ENCODE measurements around the gene THSD4. TPM values are rescaled to one million over a fixed set of nuclear protein-coding genes. Genes with fewer than 3 reads are reported as not detected.

THSD4 gene
- total and polyA plus RNA-seq, 2 of the 4 experiments (the other 2 are of a cell fraction): 25.5 to 31.1 TPM

- Histone ChIP-seq H4K5ac (ENCODE audit: low read depth, low read length) (no peak overlapping the region), H3K27me3 (ENCODE audit: control insufficient read depth, insufficient read depth, low read length) (no peaks in the 10 kb centered on the region), H3K4ac (ENCODE audit: low read depth, low read length) (no peak overlapping the region), H2AK5ac (ENCODE audit: low read depth, low read length) (no peak overlapping the region), H3K18ac (ENCODE audit: low read depth, low read length) (no peak overlapping the region), H3K4me3 (ENCODE audit: insufficient read depth, low read depth, low read length) (no peak overlapping the region), H4K20me1 (ENCODE audit: insufficient read depth, low read length) (peaks cover 8% of the 10 kb centered on the region; the same call in 1 of the 2 replicates), H3K9ac (ENCODE audit: low read depth, low read length) (no peak overlapping the region), H2BK20ac (ENCODE audit: low read depth, low read length) (no peak overlapping the region), H3K27ac (ENCODE audit: insufficient read depth, low read length) (no peak overlapping the region), H3K79me1 (ENCODE audit: low read depth in 1 of 2, low read length in 2 of 2) (no peaks in the 10 kb centered on the region; a peak in 2 of 4 replicates), H3K4me1 (ENCODE audit: control insufficient read depth, insufficient read depth, low read length) (peaks cover 9% of the 10 kb centered on the region), H2BK5ac (ENCODE audit: low read depth, low read length, poor library complexity, severe bottlenecking) (no peak overlapping the region), H2BK120ac (ENCODE audit: low read depth, low read length) (no peak overlapping the region), H3K4me2 (ENCODE audit: low read depth, low read length) (no peak overlapping the region), H3K56ac (ENCODE audit: extremely low read depth, insufficient read depth, low read length) (no peak overlapping the region), H3K9me3 (ENCODE audit: control insufficient read depth, insufficient read depth, low read length) (no peaks in the 10 kb centered on the region), H2AK9ac (replicated peaks; ENCODE audit: low read depth, low read length, poor library complexity) (no peak overlapping the region), H3K23ac (ENCODE audit: low read depth, low read length) (no peak overlapping the region), H4K91ac (ENCODE audit: insufficient read depth, low read depth, low read length) (no peak overlapping the region), H3K9me1 (ENCODE audit: insufficient read depth, low read length) (peaks cover 8% of the 10 kb centered on the region), H2AFZ (replicated peaks; ENCODE audit: low read length, poor library complexity) (no peak overlapping the region), H3K36me3 (ENCODE audit: control insufficient read depth, insufficient read depth, low read length) (peaks cover 24% of the 10 kb centered on the region; the same call in 1 of the 2 replicates), H4K8ac (ENCODE audit: low read depth in 2 of 2, low read length in 2 of 2) (no peak overlapping the region), H3K14ac (replicated peaks; ENCODE audit: low read depth, low read length) (no peak overlapping the region), H2BK15ac (ENCODE audit: low read depth, low read length) (no peak overlapping the region)
- ATAC-seq (ENCODE audit: low read depth) (no peak), DNase-seq (no peak)
- 90% methylated on average over 2 of the region's 5 CpGs; no CpG with 5 or more reads in 1 of the 2 experiments for WGBS, 2 experiments (ENCODE audit: extremely low coverage in 2 of 2, insufficient read length in 1 of 2)
- intact Hi-C loops (cut with micrococcal nuclease): no loop called here
- TF ChIP-seq ELK1 (IDR thresholded peaks at IDR 0.05; ENCODE audit: borderline replicate concordance, low read depth, low read length): no peak
- TF ChIP-seq NFE2L2 (IDR thresholded peaks at IDR 0.05; ENCODE audit: low read depth, low read length): no peak
- TF ChIP-seq POLR2A (IDR thresholded peaks at IDR 0.05; ENCODE audit: low read depth, low read length): no peak
- TF ChIP-seq CTCF (conservative IDR thresholded peaks at IDR 0.05; ENCODE audit: low read depth, low read length): no peak
- ChIA-PET POLR2A (ENCODE audit: unreplicated experiment) (no interaction called here), CTCF (interaction anchor here (0.5 to 1.6 kb wide), 3 partner anchors 10 to 471 kb away, joined by 3 to 6 read pairs (median 3); no protein-coding TSS in a partner anchor)
- in situ Hi-C loops (cut with MboI; ENCODE audit: low sequenced_read_pairs): no loop called here
- BruUV-seq (replicated peaks): no TSS peak
- dilution Hi-C loops (cut with HindIII; ENCODE audit: low sequenced_read_pairs, unreplicated experiment): no loop called here
Measured at GRCh38 chr15:71742964-71743363, 627.7 kb downstream of the THSD4 start.

All from IMR-90 (cell line).